Measurements from ENCODE around the gene PCDHB1. TPM values are rescaled to one million over a fixed set of nuclear protein-coding genes. Genes with fewer than 3 reads are reported as not detected.
A peak's percentile ranks its signal among the peaks of the same experiment; 100 is the strongest.

The PCDHB1 gene
- total and polyA plus RNA-seq, 2 of the 8 experiments (the other 6 are each of a cell fraction or from before 2014, with no cell fraction given) = 0.03 to 0.04 TPM

DNA sequence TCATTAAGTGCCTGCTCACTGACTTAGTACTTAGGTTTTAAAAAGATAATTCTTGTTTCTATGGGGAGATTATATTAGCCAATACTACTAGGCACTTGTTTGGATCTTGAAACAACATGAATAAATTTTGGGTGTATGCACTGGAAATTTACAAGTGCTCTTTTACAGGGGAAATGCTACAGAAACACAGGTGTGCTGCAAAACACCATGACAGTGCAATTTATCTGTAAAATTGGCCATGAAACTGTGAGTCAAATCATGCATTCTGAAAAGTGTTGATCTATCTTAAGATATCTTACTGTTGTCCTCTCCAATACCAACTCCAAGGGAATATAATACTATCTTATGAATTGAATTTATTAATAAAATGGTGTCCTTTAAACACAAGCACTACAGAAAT is 12.1 kb upstream of the PCDHB1 start:
- 0 out of 2 replicates have a peak, but pooled peaks have one; percentile 5 for TF ChIP-seq MAFK (IDR thresholded peaks at IDR 0.05; ENCODE audit: low read depth, low read length)
- no peak for TF ChIP-seq JUND (IDR thresholded peaks at IDR 0.05; ENCODE audit: low read length)
- peak; percentile 21; the same call in 1 of the 2 replicates for TF ChIP-seq BACH1 (IDR thresholded peaks at IDR 0.05; ENCODE audit: low read length)
- ChIA-PET CTCF (ENCODE audit: partially characterized antibody) (interaction anchor here (1.1 to 5.7 kb wide), 21 partner anchors 13 to 198 kb away, joined by 3 to 141 read pairs (median 18); partner anchors contain the start of genes PCDHA11, PCDHA12, PCDHA13 and PCDHA8), POLR2A (ENCODE audit: partially characterized antibody) (interaction anchor here (1.5 to 3.1 kb wide), 7 partner anchors 10 to 112 kb away, joined by 4 to 41 read pairs (median 8); partner anchors contain the start of gene PCDHAC1)
- peak overlapping the region in 1 of 2 experiments; percentile 87; a peak in 1 of 4 replicates for H3K4me2 ChIP-seq (ENCODE audit: insufficient read depth in 1 of 2, low read depth in 2 of 2, low read length in 2 of 2)
- H2BK20ac ChIP-seq (ENCODE audit: low read length) = no peak overlapping the region
- no peaks in the 10 kb centered on the region for H3K36me3 ChIP-seq (ENCODE audit: control insufficient read depth in 2 of 4, insufficient read depth in 4 of 4, low read length in 3 of 4)
- H4K5ac ChIP-seq (ENCODE audit: insufficient read length, low read depth, low read length) = no peak overlapping the region
- peaks cover 0 to 8% (median 6%) of the 10 kb centered on the region in 4 experiments; a peak in 3 of 7 replicates for H3K4me1 ChIP-seq (replicated peaks in 1 of 4; ENCODE audit: control insufficient read depth in 3 of 4, insufficient read depth in 4 of 4, low read length in 3 of 4)
- DNase-seq (ENCODE audit: low read depth in 1 of 2, low spot score in 2 of 2) (no peak), FAIRE-seq (no peak)
- no peaks in the 10 kb centered on the region for H3K79me1 ChIP-seq (ENCODE audit: low read depth, low read length)
- H3K4me3 ChIP-seq (ENCODE audit: extremely low read depth in 1 of 4, insufficient read depth in 2 of 4, low read depth in 3 of 4, low read length in 4 of 4) = peak overlapping the region in 1 of 4 experiments; percentile 86; a peak in 2 of 8 replicates
- no peak overlapping the region for H3K14ac ChIP-seq (ENCODE audit: insufficient read length)
- H3K4ac ChIP-seq (replicated peaks; ENCODE audit: insufficient read length, low read depth, low read length) = no peak overlapping the region
- no peak overlapping the region for H2AK5ac ChIP-seq (ENCODE audit: low read depth, low read length)
- H2BK12ac ChIP-seq (ENCODE audit: low read depth, low read length) = no peak overlapping the region
- no peak overlapping the region for H4K91ac ChIP-seq (replicated peaks; ENCODE audit: insufficient read length, low read length)
- no peaks in the 10 kb centered on the region for H3K79me2 ChIP-seq (ENCODE audit: control insufficient read depth in 1 of 2, insufficient read depth in 2 of 2, low read length in 2 of 2)
- no peak overlapping the region for H2BK5ac ChIP-seq (ENCODE audit: low read depth, low read length)
- H3K27ac ChIP-seq (ENCODE audit: low read depth, low read length) = no peak overlapping the region
- H3K18ac ChIP-seq (ENCODE audit: extremely low read depth, low read length) = no peak overlapping the region
- H2BK15ac ChIP-seq (ENCODE audit: low read length) = no peak overlapping the region
- H3K9ac ChIP-seq (replicated peaks in 1 of 4; ENCODE audit: extremely low read depth in 1 of 4, low read depth in 3 of 4, low read length in 3 of 4) = no peak overlapping the region
- no peaks in the 10 kb centered on the region for H3K9me3 ChIP-seq (ENCODE audit: insufficient read depth in 2 of 2, low read depth in 1 of 2, low read length in 1 of 2)
- H3K23me2 ChIP-seq (ENCODE audit: low read depth, low read length) = peaks cover 8% of the 10 kb centered on the region
- no peak overlapping the region for H4K8ac ChIP-seq (ENCODE audit: extremely low read depth, insufficient read depth, low read length)
- H3K56ac ChIP-seq (replicated peaks; ENCODE audit: insufficient read length, low read depth, low read length) = no peak overlapping the region
- no peaks in the 10 kb centered on the region for H3K27me3 ChIP-seq (replicated peaks in 1 of 4; ENCODE audit: control insufficient read depth in 3 of 4, extremely low read depth in 1 of 4, insufficient read depth in 3 of 4, low read length in 3 of 4)
- H2BK120ac ChIP-seq (replicated peaks; ENCODE audit: low read depth, low read length) = no peak overlapping the region
- no peak overlapping the region for H2AFZ ChIP-seq (ENCODE audit: low read length)
- H3K23ac ChIP-seq (ENCODE audit: insufficient read length) = no peak overlapping the region
- H4K20me1 ChIP-seq (replicated peaks in 1 of 2; ENCODE audit: control insufficient read depth in 1 of 2, insufficient read depth in 2 of 2, low read length in 2 of 2) = no peaks in the 10 kb centered on the region

All from H1 (cell line).